ENCODE measurements around the gene SLIT3.

DNA sequence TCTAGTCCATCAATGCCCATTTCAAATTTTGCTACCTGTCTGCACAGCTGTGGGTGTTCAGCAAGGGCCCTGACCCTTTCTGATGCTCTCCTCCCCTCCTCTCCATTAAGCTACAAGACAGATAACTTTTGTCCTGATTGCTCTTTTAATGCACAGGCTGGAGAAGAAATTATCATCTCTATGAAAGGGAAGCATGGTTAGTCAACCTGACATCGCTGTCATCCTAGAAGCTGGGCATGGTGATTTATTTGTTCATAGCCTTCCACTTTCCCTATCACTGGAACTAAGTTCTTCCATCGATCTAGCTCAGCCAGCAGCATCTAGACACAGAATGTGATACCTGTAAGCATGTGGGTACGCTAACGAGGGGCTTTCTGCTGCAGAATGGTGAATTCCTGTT is 50.1 kb downstream of the SLIT3 start:
- TF ChIP-seq, protein P1, sequence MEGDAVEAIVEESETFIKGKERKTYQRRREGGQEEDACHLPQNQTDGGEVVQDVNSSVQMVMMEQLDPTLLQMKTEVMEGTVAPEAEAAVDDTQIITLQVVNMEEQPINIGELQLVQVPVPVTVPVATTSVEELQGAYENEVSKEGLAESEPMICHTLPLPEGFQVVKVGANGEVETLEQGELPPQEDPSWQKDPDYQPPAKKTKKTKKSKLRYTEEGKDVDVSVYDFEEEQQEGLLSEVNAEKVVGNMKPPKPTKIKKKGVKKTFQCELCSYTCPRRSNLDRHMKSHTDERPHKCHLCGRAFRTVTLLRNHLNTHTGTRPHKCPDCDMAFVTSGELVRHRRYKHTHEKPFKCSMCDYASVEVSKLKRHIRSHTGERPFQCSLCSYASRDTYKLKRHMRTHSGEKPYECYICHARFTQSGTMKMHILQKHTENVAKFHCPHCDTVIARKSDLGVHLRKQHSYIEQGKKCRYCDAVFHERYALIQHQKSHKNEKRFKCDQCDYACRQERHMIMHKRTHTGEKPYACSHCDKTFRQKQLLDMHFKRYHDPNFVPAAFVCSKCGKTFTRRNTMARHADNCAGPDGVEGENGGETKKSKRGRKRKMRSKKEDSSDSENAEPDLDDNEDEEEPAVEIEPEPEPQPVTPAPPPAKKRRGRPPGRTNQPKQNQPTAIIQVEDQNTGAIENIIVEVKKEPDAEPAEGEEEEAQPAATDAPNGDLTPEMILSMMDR (IDR thresholded peaks at IDR 0.05): no peak
- no peak for TF ChIP-seq POLR2A (IDR thresholded peaks at IDR 0.05)

All from Peyer's patch (tissue), 4 donors.